ENCODE measurements around the gene NUDT17.

Gene NUDT17

DNA sequence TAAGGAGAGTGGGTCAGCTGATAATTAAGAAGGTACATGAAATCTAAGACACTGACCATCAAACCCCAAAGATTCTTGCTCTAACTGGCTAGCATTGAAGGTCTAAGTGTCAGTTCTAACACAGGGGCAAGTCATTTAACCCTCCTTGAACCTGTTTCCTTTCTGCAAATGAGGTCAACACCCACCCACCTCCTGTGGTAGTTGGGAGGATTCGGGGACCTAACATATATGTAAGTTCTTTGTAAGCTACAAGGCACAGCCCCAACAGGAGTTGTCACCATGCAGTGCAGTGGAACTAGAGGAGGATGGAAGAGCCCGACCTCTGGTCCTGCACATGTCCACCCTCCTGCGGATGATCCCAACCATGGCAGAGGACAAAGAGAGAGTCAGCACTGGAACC lies 2.4 kb downstream of the NUDT17 start:
- DNase-seq (ENCODE audit: low read depth) = no peak

DNA sequence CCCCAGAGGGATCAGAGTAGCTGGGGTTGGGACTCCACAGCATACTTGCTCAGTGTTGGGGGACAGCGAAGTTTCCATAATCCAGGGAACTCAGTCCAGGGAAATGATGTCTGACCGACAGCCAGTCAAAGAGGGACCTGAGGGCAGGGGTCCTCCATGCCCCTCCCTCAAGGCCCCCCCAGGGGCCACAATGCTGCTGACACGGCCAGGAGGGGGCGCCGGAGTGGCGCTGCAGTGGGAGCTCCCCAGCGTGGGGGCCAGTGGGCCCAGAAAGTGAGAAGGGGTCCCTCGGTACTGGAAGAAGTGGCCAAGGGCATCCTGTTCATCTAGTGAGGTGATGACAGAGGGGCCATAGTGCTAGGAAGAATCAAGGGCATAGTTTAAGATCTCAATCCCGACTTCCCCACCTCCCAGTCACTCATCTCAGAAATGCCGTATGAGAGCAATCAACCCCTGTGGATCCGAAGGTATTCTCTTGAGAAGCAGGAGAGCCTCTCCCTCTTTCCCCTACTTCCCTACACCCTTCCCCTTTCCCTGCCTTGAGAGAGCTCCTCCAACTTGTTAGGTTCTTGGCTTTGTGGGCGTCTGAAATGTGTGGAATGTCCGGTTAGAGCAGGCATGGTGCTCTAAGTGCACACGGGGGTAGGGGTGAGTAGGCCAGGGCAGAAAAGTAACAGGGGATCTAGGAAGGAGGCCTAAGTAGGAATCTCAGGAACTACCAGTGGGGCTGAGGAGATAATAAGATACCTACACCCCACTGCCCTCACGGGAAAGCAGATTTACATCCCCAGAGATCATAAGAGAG lies 4.1 kb downstream of the NUDT17 start:
- peak; percentile 87 for DNase-seq (ENCODE audit: low read depth)

DNA sequence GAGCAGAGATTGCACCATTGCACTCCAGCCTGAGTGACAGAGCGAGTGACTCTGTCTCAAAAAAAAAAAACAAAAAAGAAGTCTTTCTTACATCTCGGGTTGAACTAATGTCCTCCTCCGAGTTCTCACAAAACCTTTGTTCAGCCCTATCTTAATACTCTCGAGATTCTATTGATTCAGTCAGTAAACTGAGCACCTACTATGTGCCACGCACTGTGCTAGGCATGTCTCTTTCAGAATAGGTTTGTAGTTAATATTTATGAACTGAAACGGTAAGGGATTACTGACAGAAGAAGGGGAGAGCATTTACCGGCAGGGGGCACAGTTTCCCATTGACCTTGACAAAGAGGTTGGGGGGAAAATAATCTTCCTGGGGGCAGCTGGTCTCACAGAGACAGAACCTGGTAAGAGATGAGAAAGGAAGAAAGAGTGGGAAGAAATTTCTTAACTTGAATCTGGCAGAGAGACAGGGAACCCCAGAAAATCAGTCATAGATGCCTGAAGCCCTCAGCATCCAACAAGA lies 10.1 kb downstream of the NUDT17 start:
- no peak for DNase-seq (ENCODE audit: low read depth)

DNA sequence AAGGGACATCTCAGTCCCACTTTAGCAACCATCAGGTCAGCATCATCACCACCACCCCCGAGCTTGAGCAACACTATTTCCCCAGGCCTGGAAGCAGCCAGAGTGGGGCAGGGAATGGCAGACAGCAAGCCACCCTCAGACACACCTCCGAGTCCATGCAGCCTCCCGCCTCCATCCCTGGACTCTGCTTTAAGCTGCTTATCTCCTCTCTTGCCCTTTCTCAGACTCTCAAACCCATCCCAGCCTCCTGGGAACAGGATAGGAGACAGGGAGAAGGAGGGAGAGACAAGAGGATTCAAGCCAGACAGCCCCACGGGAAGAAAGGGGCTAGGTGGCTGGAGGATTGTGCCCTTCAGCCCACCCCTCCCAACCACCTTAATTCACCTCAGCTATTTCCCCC lies 11.7 kb downstream of the NUDT17 start:
- DNase-seq (ENCODE audit: low read depth) = no peak

DNA sequence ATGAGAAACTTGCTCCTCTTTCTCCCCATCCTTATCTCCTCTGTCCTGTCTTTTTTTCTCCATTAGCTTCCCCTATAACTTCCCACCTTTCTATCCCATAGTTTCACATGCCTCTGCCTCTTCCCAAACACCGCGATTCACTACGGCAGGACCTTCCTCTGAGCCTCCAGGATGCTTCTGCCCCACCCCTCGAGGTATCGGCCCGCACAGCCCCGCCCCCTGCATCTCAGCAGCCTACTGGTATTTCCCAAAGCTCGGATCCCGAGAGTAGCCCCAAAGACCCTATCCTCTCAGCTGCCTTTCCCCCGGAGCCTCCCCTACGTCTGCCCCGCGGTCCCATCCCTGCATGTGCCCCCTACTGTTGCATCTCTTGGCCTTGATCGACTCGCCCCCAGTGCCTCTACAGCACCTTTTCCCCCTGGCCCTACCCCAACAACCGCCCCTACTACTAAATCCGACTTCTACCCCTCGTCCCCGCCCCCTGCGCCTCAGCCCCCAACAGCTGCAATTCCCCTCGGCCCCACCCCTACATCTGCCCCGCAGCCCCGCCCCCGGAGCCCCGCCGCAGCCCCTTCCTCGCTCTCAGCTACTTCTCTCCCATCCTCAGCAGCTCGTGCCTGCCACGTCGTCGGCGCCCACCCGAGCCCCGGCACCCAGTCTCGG lies 12.9 kb downstream of the NUDT17 start:
- peak; percentile 55 for DNase-seq (ENCODE audit: low read depth)

DNA sequence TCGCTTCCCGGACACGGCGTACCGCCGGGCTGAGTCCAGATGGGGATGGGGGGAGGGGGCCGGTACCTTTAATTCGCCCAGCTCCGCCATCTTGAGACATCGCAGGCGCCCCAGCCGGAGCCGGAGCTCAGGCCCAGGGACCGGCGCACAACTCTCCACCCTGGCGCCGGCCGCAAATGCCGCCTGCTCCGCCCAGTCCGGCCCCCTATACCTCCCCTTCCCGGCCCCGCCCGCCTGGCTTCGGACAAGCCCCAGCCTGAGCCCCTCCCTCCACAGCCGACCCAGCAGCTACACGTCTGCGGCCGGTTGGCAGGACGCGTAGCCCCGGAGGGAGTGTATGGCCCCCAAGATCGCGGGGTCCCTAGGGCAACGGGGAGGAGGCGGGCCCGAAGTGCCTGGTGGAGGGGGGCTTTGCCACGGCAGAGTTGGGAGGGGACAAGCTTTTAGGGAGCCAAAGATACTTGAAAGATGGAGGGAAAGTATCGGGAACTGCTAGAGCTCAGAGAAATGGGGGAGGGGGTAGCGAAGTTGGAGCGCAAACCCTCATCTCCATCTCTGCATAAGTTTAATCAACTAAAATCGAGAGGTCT lies 13.6 kb downstream of the NUDT17 start, which contains the start of gene PIAS3:
PIAS3 (minus strand) TSS at position 181 of the 590 bp plus-strand sequence; CDS start at position 90, 91 bp downstream.
- peak; percentile 95 for DNase-seq (ENCODE audit: low read depth)

DNA sequence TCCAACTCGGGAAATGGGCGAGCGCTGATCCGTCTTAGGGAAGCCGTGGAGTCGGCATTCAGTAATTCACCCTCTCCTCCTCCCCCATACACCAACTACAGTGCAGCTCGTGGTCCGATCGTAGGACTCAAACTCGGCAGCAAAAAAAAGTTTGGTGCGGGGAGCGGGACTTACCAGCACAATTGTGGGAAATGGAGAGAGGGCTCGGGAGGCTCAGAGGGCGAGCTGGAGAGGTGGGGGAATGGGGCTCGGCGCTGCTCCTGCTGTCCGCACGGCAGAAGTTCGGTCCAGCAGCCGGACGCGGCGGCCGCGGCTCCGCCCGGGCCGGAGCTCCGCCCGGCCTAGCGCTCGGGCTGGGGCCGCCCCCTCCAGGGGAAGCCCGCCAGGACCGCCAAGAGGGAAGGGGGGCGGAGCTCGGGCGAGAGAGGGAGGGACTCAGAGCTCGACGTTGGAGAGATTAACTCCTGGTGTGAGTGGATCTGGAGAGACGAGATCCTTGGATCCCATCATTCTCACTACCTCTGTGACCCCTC lies 14.1 kb downstream of the NUDT17 start:
- DNase-seq (ENCODE audit: low read depth) = peak; percentile 91

DNA sequence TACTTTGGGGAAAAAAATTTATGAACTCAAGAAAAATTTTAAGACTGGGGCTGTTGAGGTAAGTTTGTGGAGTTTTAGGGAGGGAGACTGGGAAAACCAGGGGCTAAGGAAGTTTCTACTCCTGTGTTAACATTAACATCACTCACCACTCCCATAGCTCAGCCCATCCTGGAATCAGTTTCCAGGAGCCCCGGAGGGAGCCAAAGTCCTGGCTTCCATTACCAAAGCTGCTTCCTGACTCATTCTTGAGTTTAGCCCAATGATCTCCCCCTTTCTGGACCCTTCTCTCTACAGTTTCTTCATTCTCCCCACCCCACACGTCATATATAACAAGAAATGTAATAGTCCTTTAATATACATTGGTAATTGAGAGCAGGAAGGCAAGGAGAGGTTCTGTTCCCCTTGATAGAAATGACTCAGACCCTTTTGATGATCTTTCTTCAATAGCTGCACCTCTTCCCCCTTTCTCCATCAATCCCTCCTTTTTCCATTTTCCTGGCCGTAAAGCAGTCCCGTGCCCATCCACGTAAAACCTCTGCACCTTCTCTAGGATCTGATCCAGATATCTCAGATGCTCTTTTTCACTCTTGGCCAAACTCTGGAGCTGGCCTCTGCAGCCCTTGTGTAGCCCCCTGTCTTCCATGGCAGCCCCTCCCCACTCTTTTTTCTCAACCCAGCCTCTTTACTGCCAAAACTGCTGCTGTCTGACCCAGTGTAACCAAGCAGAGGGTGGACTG lies 18.0 kb downstream of the NUDT17 start:
- DNase-seq (ENCODE audit: low read depth) = no peak

DNA sequence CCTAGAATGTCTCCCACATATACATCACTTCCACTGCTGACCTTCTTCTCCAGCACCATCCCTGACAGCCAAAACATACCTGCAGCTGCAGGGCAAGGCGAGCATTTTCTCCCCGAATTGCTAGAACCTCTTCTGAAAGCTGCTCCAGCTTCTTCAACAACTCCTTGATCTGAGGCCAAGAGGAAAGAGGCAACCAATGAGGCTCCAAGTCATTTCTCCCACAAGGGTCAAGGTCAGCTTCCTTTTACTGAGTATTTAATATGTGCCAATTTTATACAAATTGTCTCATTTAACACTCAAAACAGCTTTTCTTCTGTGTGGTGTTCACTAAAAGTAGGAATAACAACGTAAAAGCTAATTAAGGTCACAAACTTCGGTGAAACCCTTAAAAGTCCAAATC lies 22.8 kb downstream of the NUDT17 start:
- no peak for DNase-seq (ENCODE audit: low read depth)

DNA sequence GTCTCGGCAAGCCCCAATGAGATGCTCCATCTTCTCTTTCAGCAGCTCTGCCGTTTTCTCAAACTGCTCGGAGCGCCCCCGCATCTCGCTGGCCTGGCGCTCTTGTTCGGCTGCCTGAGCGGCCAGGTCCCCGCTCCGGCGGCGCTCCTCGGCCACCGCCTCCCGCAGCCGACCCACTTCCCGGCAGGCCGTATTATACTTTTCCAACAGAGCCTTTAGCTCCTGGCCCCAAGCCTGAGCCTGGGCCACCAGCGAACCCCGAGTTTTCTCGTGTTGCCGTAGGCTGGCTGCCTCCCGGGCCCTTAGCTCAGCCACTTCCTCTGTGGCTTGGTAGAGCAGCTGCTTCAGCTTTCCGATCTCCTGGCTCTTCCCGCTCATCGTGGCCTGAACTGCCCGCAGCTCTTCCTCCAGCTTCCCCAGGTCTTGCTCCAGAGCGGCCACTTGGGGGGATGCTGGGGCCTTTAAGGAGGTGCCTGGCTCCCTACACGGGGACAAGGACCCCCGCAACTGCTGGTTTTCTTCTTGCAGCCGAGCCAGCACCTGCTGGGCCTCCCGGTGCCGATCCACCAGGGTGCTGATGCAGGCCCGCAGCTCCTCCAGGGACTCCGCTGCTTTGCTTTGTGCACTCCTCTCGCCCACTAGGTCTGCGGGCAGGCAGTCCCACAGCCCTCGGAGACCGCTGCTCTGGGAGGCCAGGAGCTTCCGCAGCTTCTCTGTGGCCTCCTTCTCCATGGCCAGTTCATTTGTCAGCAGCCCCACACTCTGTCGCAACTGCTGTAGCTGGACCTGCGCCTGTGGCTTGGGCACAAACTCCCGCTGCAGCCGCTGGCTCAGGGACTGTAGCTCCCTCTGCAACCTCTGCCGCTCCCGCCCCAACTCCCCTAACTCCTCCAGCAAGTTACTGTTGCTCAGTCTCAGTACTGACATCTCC lies 26.8 kb downstream of the NUDT17 start:
- peak; percentile 61 for DNase-seq (ENCODE audit: low read depth)

DNA sequence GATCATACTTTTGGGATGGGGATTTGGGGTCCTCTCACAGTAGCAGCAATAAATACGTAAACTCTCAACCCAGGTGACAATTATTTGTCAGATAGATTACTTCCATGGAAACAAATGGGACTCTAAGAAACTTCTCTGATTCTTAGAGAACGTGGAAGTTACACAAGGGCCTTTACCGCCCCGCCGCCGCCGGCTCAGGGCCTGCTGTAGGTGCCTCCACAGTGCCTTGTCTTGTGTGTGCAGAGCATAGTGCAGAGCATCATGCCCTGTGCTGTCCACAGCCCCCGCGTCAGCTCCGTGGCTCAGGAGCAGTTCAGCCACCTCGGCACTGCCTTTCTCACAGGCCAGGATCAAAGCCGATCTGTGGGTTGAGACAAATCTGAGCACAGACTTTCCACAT lies 29.2 kb downstream of the NUDT17 start:
- DNase-seq (ENCODE audit: low read depth) = no peak

DNA sequence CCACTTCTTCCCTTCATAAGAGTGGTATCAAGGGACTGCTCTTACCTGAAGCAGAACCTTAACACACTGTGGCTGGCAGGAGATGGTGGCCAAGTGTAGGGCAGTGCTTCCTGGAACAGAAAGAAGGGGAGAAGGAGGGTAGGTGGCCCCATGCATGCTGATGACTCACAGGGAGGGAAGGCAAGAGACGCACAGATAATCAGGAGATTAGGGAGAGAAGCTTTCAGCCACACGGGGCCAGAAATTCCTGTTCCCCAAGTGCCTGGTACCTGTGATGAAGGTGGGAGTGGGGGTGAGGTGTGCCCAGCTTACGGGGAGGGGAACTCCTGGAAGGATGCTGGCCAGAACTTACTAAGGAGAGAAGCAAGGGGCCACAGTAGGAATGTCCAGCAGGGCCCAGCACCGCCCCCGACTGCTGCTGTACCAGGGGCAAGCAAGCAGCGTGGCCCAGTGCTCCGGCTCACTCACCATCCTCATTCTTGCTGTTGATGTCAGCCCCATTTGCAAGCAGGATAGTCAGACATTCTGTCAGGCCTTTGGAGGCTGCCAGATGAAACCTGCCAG lies 32.6 kb downstream of the NUDT17 start:
- DNase-seq (ENCODE audit: low read depth) = peak; percentile 11

DNA sequence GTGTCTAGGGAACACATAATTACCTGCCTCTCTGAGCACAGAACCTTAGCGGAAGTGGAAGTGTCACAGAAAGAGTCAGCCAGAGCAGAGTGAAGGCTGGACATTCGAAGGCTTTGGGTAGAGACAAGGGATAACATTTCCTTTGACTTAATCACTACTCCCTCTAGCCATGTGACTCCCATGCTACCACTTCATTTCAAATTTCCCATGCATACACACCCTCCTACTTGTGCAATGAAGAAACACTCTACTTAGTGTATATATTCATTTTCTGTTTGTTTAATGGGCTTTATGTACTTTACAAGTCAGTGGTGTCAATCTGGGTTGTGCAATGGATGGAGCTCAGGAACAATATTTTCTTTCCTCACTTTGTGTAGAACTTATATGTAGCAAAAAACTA lies 33.3 kb downstream of the NUDT17 start:
- peak; percentile 41 for DNase-seq (ENCODE audit: low read depth)

DNA sequence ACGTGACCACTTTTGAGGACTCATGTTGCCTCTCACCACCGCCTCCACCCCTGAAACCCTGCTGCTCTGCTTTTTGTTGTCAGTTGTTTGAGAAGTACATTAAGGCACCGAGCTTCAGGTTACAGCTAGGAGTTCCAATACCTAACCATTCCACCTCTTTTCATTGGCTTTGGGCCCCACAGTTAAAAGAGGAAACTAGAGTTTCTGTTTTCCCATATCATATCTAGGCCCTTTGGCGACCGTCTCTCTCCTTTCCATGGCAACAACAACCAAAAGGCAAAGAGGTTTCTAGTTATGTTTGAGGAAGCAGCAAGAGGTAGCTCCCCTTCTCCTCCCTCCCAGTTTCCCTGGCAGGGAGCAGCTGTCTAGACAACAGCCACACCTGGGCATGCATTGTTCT lies 34.3 kb downstream of the NUDT17 start:
- DNase-seq (ENCODE audit: low read depth) = no peak

DNA sequence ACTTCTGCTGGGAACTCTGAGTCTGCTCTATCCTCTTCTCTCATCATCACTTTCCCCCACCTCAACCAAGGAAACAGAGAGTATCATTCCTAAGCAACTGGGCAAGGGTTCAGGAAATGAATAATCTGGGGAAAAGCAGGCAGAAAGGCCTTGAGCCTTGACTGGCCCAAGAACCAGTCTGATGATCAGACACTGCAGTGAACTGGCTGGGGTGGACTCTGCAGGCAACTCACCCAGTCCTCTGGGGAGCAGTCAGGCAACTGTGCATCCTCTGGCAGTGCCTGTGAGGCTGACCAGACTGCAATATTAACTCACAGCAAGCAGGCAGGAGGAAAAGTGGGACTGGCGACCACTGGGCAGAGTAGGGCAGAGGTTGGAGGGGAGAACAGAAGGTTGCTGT lies 39.2 kb downstream of the NUDT17 start:
- peak; percentile 60 for DNase-seq (ENCODE audit: low read depth)

DNA sequence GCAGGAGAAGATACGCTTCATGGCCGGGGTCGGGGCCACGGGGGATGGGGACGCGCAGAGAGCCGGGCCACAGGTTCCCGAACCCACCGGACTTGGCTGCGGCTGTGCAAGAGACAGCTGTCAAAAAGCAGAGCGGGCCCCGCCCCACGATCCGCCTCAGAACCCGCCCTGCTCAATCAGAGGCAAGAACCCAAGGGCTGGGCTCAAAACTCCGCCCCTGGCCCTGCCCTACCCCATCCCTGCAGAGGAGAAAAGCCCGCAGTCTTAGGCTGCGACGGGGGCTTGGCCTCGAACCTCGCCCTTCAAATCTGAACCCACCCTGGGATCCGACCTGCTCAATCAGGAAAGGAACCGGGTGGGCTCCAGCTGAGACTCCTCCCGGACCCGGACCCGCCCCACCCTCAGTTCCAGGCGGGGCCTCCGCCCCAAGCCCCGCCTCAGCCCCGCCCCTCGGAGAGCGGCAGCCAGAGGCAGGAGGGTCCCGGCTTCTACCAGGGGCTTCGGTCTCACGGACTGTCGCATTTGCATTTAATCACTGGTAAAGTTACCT lies 40.4 kb downstream of the NUDT17 start, which contains the start of gene ANKRD35:
ANKRD35 (minus strand) TSS at position 129 of the 550 bp plus-strand sequence; CDS start at position 21, 108 bp downstream.
- peak; percentile 74 for DNase-seq (ENCODE audit: low read depth)

DNA sequence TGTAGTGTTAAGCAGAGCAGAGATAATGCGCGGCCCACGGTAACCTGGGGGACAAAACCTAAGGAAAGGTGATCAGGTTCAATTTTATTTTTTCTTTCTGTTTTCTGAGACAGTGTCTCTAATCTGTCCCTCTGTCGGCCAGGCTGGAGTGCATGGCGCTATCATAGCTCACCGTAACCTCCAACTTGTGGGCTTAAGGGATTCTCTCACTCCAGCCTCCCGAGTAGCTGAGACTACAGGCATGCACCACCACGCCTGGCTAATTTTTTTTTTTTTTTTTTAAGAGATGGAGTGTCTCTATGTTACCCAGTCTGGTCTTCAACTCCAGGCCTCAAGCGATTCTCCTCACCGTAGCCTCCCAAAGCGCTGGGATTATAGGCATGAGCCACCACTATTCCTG lies 41.0 kb downstream of the NUDT17 start:
- no peak for DNase-seq (ENCODE audit: low read depth)

DNA sequence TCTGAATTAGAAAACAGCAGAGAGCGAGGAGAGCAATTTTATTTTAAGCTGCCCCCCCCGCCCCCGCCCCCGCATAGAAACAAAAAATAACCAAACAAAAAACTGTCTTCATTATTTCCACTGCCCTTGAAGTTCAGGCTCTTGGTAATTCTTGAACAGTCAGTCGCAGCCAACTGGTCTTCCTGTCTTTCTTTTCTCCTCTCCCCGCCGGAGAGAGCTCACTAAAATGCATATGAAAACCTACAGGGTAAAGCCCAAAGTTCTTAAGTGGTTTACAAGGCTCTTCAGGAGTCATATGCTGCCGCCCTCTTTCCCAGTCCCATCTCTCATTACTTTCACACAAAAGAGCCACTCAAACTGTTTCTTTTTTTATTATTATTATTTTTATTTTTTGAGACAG lies 41.4 kb downstream of the NUDT17 start:
- no peak for DNase-seq (ENCODE audit: low read depth)

DNA sequence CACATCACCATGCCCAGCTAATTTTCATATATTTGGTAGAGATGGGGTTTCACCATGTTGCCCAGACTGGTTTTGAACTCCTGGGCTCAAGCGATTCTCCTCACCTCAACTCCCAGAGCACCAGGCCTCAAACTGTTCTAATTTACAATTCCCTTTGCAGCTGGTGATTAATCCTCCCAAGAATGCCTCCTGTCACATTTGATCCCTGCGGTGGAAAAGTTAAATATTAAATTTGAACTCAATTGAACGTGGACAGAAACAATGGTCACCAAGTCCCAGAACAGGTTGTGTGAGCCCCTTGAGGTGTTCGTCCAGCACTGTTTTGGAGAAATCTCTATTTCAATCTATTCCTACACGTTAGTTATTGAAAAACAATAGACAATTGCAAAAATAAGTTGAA lies 42.2 kb downstream of the NUDT17 start:
- no peak for DNase-seq (ENCODE audit: low read depth)

DNA sequence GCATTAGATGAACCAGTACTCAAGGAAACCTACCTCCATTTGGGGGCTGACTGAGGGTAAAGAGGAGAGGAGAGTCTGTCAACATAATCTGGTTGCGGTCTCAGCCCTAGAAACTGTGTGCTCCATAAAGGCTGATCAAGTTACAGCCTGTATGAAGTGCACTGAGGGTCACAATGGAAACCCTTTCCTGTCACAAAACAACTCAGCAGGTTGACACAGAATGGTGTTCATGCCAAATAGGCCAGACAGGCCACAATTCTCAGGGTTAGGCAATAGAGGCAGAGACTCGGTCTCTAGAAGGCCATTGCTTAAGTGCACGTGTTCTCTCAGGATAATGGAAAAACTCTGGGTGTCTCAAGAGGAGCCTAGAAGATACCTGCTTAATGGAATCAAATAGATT lies 44.3 kb downstream of the NUDT17 start:
- no peak for DNase-seq (ENCODE audit: low read depth)
